Testis (tissue), 3 donors: ENCODE data around the gene RUNX1. TPM values are rescaled to one million over a fixed set of nuclear protein-coding genes. Genes with fewer than 3 reads are reported as not detected.

Experiments used
- DNase-seq: peaks from one replicate; pipeline ENCODE4 v3.0.0-alpha.2; 2019
- H3K27ac ChIP-seq, 2 donors: fragments of 200-600 bp; sonication (generic); one replicate each; pipeline ENCODE4 v1.5.1; 2019
- H3K27me3 ChIP-seq: fragments of 200-600 bp; sonication (generic); one replicate; pipeline ENCODE4 v1.5.1; 2019
- H3K36me3 ChIP-seq: fragments of 200-600 bp; sonication (generic); one replicate; pipeline ENCODE4 v1.5.1; 2017; ENCODE audit warnings: low read depth; ENCODE audit errors: missing control alignments
- H3K4me1 ChIP-seq: fragments of 200-600 bp; sonication (generic); one replicate; pipeline ENCODE4 v1.5.1; 2019
- H3K4me3 ChIP-seq, 2 donors: fragments of 200-600 bp; sonication (generic); one replicate each; pipeline ENCODE4 v1.5.1; 2017 to 2019
- H3K9me3 ChIP-seq: fragments of 200-600 bp; sonication (generic); one replicate; pipeline ENCODE4 v1.5.1; 2017
- CTCF ChIP-seq, 3 experiments: fragments of 450-650 bp in 2 of 3; fragments of 200-600 bp in 1 of 3; sonication (generic) in 1 of 3; IDR thresholded peaks; one replicate each; pipeline ENCODE4 v1.5.1; 2016 to 2019; ENCODE audit warnings: antibody characterized with exemption in 3 of 3, mild to moderate bottlenecking in 2 of 3, moderate library complexity in 1 of 3
- POLR2A ChIP-seq: fragments of 450-650 bp; IDR thresholded peaks from one replicate; pipeline ENCODE4 v1.6.1; 2017; ENCODE audit warnings: antibody characterized with exemption, mild to moderate bottlenecking, moderate library complexity
- WGBS, 2 donors: methylation state at CpG; one replicate each; pipeline ENCODE4 v1.1.5; 2018; 5-methylcytosine and 5-hydroxymethylcytosine counted together
- intact Hi-C: fragments of 100-400 bp; cut with DNase I; formaldehyde crosslinking; loops from one replicate; pipeline ENCODE4 v1.15.1; 2023; ENCODE audit warnings: low total_unique reads
- polyA plus RNA-seq: library from polyadenylated mRNA; stranded (reverse); fragments of 350-450 nt; fragmentation: Illumina TruSeq; extraction: RNeasy Lipid Tissue Mini Kit (QIAGEN cat#74804); gene quantifications from one replicate; pipeline ENCODE4 v1.2.3, GENCODE V29; 2014; ENCODE audit warnings: low read depth, low replicate concordance; ENCODE audit not compliant: insufficient read depth
- total RNA-seq, 2 donors: library from RNA; depleted of rRNA; stranded (reverse); fragments of >200 nt; gene quantifications; one replicate each; pipeline ENCODE4 v1.2.3, GENCODE V29; 2016

Gene RUNX1
- total and polyA plus RNA-seq, 3 donors from 2014 or later = 11.1 to 28.7 (median 24.3) TPM

- Histone ChIP-seq H3K4me1 (peaks cover 11% of the 10 kb centered on the region), H3K27me3 (no peaks in the 10 kb centered on the region), H3K9me3 (no peaks in the 10 kb centered on the region), H3K4me3 (no peak overlapping the region), H3K27ac (peak overlapping the region; percentile 51 to 71), H3K36me3 (no peaks in the 10 kb centered on the region)
- no peak for DNase-seq
- intact Hi-C loops = no loop called here
- 64 to 65% methylated on average over 8 of the region's 8 CpGs for WGBS, 2 donors
- TF ChIP-seq POLR2A (no peak), CTCF (IDR thresholded peaks at IDR 0.05) (no peak)
Measured at GRCh38 chr21:34845521-34846451, 203.3 kb downstream of the RUNX1 start.

- no peak overlapping the region for H3K4me3 ChIP-seq
- TF ChIP-seq POLR2A = no peak
- TF ChIP-seq CTCF (IDR thresholded peaks at IDR 0.05) = no peak
- H3K9me3 ChIP-seq = no peaks in the 10 kb centered on the region
- DNase-seq = no peak
- peak overlapping the region; percentile 51 to 71 for H3K27ac ChIP-seq
- 47 to 57% methylated on average over 3 to 4 of the region's 4 CpGs for WGBS, 2 donors
- H3K4me1 ChIP-seq = peaks cover 11% of the 10 kb centered on the region
- intact Hi-C loops = no loop called here
- H3K27me3 ChIP-seq = no peaks in the 10 kb centered on the region
- no peaks in the 10 kb centered on the region for H3K36me3 ChIP-seq
Measured at GRCh38 chr21:34844924-34845238, 204.2 kb downstream of the RUNX1 start.

- H3K4me3 ChIP-seq = no peak overlapping the region
- no peak for TF ChIP-seq POLR2A
- TF ChIP-seq CTCF (IDR thresholded peaks at IDR 0.05) = no peak
- DNase-seq = peak; percentile 63
- H3K9me3 ChIP-seq = no peaks in the 10 kb centered on the region
- WGBS, 2 donors = 76 to 81% methylated on average over 11 to 12 of the region's 12 CpGs
- H3K4me1 ChIP-seq = peaks cover 11% of the 10 kb centered on the region
- H3K27ac ChIP-seq = peak overlapping the region; percentile 51 to 71
- intact Hi-C loops = no loop called here
- no peaks in the 10 kb centered on the region for H3K27me3 ChIP-seq
- H3K36me3 ChIP-seq = no peaks in the 10 kb centered on the region
Measured at GRCh38 chr21:34844013-34844923, 204.8 kb downstream of the RUNX1 start.

GRCh38 chr21:34843562-34843961, 205.5 kb downstream of the RUNX1 start:
- Histone ChIP-seq H3K9me3 (no peaks in the 10 kb centered on the region), H3K27me3 (no peaks in the 10 kb centered on the region), H3K4me1 (peaks cover 11% of the 10 kb centered on the region), H3K27ac (no peak overlapping the region), H3K4me3 (no peak overlapping the region), H3K36me3 (no peaks in the 10 kb centered on the region)
- intact Hi-C loops = no loop called here
- no peak for DNase-seq
- WGBS, 2 donors = 84 to 85% methylated on average over 9 of the region's 9 CpGs
- TF ChIP-seq CTCF (IDR thresholded peaks at IDR 0.05) (no peak), POLR2A (no peak)
